ENCODE results near the gene C2CD2. TPM values are rescaled to one million over a fixed set of nuclear protein-coding genes. Genes with fewer than 3 reads are reported as not detected.

C2CD2 gene
- total and polyA plus RNA-seq, 2 donors (not counting 3 experiments of a cell fraction or from before 2014, with no cell fraction given): 32.6 to 41.2 TPM

DNA sequence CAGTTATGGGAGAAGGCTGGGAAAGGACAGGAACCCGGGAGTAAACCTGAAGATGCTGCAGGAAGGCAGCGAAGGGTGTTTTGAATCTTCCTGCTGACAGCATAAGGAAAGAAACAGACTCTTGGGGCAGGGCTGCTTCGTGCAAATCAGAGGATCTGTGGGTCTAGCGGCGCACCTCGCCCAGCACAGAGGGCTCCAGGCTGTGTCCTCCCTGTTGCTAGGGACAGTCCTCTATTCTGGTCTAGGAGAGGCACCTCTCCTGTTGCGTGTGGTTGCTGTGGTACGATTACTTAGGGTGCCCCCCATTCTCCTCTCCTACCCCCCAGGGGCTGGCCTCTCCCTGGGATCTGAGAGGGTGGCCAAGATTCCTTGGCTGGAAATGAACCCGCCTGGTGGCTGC, 11.4 kb downstream of the C2CD2 start:
- no peak overlapping the region for H3K4me2 ChIP-seq (ENCODE audit: insufficient read depth, low read length)
- no peaks in the 10 kb centered on the region for H4K20me1 ChIP-seq (replicated peaks; ENCODE audit: control insufficient read depth, extremely low read depth, insufficient read depth, low read length)
- H3K9ac ChIP-seq (replicated peaks; ENCODE audit: extremely low read depth, insufficient read depth, low read length): no peak overlapping the region
- DNase-seq (ENCODE audit: low read depth, low spot score): no peak
- FAIRE-seq: no peak
- peaks cover 5% of the 10 kb centered on the region for H3K4me1 ChIP-seq (ENCODE audit: control insufficient read depth, extremely low read depth, insufficient read depth, low read length)
- ChIA-PET CTCF (no interaction called here), POLR2A (no interaction called here)
- H3K9me1 ChIP-seq (replicated peaks; ENCODE audit: control insufficient read depth, extremely low read depth, insufficient read depth, low read length): no peaks in the 10 kb centered on the region
- peaks cover 46% of the 10 kb centered on the region for H3K79me2 ChIP-seq (ENCODE audit: control insufficient read depth, insufficient read depth, low read length)
- no TSS peak for BruUV-seq (replicated peaks)
- H3K27me3 ChIP-seq (ENCODE audit: control insufficient read depth in 2 of 2, insufficient read depth in 2 of 2, low read length in 2 of 2): no peaks in the 10 kb centered on the region
- dilution Hi-C loops (cut with MboI; ENCODE audit: extremely low pct_ligation_motif_present, low sequenced_read_pairs): no loop called here
- H3K9me3 ChIP-seq (replicated peaks; ENCODE audit: control insufficient read depth, insufficient read depth, low read length): no peaks in the 10 kb centered on the region
- no peak overlapping the region for H3K4me3 ChIP-seq (replicated peaks in 1 of 3; ENCODE audit: insufficient read depth in 1 of 3, low read depth in 1 of 3, low read length in 3 of 3)
- peaks cover 0 to 5% of the 10 kb centered on the region in 2 experiments for H3K36me3 ChIP-seq (ENCODE audit: control insufficient read depth in 2 of 2, extremely low read depth in 1 of 2, insufficient read depth in 2 of 2, low read length in 2 of 2)
- H3K27ac ChIP-seq (ENCODE audit: insufficient read depth, low read depth, low read length): no peak overlapping the region
- TF ChIP-seq CTCF (IDR thresholded peaks at IDR 0.05; ENCODE audit: extremely low read depth in 1 of 2, insufficient read depth in 1 of 2, low read depth in 1 of 2, low read length in 2 of 2) (no peak), FOS (IDR thresholded peaks at IDR 0.05; ENCODE audit: borderline replicate concordance, insufficient read depth, low read length) (no peak), GATA2 (IDR thresholded peaks at IDR 0.05; ENCODE audit: insufficient read depth, insufficient read length, low read depth, low read length) (no peak), JUN (IDR thresholded peaks at IDR 0.05; ENCODE audit: borderline replicate concordance, insufficient read depth, insufficient read length, low read depth) (no peak), EZH2 (IDR thresholded peaks at IDR 0.05; ENCODE audit: borderline replicate concordance, low read depth, low read length, severe bottlenecking) (no peak), POLR2AphosphoS5 (IDR thresholded peaks at IDR 0.05; ENCODE audit: insufficient read depth, low read depth, low read length) (no peak), MYC (IDR thresholded peaks at IDR 0.05; ENCODE audit: low read depth, low read length) (no peak), POLR2A (IDR thresholded peaks at IDR 0.05; ENCODE audit: low read depth, low read length) (no peak)
- TF ChIP-seq, protein P1, sequence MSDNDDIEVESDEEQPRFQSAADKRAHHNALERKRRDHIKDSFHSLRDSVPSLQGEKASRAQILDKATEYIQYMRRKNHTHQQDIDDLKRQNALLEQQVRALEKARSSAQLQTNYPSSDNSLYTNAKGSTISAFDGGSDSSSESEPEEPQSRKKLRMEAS (IDR thresholded peaks at IDR 0.05; ENCODE audit: insufficient read depth, insufficient read length): no peak
- H2AFZ ChIP-seq (ENCODE audit: low read depth, low read length): no peak overlapping the region
- intact Hi-C loops (cut with micrococcal nuclease): no loop called here

All from endothelial cell of umbilical vein (primary cell).